Measurements from ENCODE around the gene PAX2.
"Not testable (repeated sequence)": the region's sequence is repeated elsewhere in the genome, so short reads cannot be mapped to it uniquely, and the experiment has no call there.

Gene PAX2

DNA sequence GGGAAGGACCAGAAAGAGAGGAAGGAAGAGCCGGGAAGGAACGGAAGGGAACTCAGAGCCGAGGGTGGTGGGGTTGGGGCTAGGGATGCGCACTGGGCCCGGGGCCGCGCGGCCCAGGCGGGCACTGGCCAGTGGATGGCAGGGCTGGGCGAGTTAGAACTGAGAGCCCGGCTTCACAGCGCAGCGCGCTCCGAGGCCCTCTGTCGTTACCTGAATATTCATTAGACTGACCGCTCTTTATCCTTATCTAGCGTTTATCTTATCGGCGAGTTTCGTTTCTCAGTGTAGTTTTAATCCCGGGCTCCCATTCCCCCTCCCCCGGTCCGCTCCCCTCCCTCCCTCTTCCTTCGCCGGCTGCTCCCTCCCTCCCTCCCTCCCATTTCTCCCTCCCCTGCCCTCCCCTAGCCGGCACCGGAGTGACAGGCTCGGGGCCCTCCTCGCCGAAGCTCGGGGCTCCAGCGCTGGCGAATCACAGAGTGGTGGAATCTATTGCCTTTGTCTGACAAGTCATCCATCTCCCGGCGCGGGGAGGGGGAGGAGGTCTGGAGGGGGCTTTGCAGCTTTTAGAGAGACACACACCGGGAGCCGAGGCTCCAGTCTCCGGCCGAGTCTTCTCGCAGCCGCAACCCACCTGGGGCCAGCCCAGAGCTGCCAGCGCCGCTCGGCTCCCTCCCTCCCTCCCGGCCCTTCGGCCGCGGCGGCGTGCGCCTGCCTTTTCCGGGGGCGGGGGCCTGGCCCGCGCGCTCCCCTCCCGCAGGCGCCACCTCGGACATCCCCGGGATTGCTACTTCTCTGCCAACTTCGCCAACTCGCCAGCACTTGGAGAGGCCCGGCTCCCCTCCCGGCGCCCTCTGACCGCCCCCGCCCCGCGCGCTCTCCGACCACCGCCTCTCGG is at the start of gene PAX2:
Gene PAX2 (plus strand): TSS at position 596 of the 895 bp plus-strand sequence. CDS start 679 bp downstream, outside the sequence.
- no peak for DNase-seq

DNA sequence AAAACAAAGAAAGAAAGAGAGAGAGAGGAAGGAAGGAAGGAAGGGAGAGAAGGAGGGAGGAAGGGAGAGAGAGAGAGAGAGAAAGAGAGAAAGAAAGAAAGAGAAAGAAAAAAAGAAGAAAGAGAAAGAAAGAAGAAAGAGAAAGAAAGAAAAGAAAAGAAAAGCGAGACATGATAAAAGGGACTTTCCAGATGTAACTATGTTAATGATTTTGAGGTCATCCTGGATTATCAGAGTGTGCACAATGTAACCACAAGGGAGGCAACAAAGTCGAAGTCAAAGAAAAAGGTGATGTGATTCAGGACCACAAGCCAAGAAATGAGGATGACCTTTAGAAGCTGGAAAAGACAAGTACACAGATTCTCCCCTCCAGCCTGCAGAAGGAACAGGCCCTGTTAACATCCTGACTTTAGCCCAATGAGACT is 48.9 kb upstream of the PAX2 start:
- DNase-seq: no peak

DNA sequence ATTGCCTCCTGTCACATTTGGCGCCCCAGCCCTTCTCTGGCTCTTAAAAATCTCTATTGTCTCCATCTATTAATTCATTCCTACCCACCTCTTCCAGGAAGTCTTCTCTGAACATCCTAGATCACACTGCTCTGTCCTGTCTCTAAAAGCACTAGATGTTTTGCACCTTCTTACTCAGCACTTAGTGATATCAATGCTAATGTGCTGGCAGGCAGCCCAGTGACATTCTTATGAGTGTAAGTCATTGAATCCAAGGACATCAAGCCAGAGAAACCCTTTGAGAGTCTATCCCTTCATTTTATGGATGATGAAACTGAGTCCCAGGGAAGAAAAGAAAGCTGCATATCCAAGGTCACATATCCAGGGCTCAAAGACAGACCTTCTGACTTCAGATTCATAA is 48.3 kb upstream of the PAX2 start:
- DNase-seq: no peak

DNA sequence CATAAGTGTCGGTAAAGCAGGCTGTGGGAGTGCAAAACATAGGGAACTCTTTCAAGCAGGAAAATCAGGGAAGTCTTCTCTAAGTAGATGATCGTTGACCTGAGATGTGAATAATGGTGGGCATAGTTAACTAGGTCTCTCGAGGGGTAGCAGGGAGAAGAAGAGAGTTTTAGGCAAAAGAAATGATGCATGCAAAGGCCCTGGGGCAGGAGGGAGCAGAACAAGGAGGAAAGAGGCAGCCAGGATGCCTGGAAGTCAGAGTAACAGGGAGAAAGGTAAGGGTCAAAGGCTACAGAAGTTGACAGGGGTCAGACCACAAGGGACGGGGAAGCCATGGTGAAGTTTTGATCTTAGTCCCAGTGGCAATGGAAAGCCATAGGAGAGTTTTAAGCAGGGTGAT is 47.8 kb upstream of the PAX2 start:
- no peak for DNase-seq

DNA sequence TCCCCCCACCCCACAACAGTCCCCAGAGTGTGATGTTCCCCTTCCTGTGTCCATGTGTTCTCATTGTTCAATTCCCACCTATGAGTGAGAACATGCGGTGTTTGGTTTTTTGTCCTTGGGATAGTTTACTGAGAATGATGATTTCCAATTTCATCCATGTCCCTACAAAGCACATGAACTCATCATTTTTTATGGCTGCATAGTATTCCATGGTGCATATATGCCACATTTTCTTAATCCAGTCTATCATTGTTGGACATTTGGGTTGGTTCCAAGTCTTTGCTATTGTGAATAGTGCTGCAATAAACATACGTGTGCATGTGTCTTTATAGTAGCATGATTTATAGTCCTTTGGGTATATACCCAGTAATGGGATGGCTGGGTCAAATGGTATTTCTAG is 43.7 kb upstream of the PAX2 start:
- not testable (repeated sequence) for DNase-seq

DNA sequence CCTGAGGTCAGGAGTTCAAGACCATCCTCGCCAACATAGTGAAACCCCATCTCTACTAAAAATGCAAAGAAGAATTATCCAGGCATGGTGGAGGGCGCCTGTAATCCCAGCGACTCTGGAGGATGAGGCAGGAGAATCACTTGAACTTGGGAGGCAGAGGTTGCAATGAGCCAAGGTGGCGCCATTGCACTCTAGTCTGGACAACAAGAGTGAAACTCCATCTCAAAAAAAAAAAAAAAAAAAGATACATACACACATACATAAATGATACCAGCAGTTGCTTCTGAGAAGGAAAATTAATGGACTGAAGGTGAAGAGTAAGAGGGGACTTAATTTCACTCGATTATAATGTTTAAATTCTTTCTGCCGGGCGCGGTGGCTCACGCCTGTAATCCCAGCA is 40.2 kb upstream of the PAX2 start:
- DNase-seq: no peak

DNA sequence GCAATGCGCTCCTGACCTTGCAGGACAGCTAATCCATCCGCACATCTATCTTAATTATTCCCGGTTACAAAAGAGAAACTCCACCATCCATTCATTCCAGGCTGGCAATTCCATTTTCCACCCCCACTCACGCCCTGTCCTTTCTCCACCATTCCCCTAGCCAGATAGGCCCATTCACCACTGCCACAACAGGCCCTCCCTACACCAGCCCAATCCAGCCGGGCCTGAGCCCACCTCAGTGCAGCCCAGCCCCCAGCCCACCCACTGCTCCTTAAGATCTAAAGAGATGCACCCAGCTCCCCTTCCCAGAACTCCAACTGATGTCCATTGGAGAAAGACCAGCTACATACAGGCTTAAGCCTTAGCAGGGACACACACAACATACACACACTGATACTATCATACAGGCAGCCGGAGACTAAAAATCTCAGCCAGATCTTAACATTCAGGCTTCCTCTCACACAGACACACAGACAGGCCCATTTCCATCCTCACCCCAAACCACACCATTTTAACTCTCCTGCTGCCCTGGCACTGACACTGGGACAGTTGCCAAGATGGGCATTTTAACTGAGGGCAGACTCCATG is 38.0 kb upstream of the PAX2 start:
- DNase-seq: no peak

DNA sequence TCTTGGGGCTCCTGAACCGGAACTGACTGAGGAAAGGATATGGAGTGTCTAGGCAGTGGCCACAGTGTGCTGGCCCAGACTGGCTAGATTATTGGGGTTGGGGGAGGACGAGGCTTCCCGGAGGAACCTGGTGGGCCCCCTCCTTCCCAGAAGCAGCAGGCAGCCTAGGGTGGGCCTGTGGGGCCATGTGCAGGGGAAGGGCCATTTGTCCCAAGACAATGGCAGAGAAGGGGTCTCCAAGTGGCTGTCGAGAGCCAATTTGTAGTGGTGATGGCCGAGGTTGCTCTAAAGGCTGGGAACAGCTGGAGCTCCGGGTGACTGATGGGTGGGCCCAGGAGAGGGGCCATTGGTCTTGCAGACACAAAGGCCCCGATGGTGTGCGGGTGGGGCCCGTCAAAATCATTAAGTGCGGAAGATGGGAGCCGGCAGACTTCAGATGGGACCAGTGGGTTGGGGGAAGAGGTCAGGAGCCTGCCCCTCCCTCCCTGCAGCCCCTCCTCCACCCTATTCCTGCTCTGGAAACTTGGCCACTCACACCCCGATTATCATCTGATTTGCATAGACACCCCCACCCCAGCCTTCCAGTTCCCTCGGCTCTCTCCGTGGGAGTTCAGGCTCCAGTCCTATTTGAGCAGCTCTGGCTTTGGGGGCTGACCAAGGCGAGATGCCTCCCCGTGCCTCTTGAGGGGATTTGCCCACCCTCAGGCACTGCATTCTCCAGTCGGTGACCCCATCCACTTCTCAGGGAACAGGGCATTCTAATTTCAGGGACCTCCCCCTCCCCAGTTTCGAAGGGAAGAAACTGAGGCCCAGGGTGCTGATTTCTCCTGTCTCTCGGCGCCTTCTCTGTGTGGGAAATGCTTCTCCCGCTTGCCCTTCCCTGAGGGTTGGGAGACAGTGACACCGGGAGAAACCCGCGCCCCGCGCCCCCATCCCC is 36.0 kb upstream of the PAX2 start:
- DNase-seq: no peak

DNA sequence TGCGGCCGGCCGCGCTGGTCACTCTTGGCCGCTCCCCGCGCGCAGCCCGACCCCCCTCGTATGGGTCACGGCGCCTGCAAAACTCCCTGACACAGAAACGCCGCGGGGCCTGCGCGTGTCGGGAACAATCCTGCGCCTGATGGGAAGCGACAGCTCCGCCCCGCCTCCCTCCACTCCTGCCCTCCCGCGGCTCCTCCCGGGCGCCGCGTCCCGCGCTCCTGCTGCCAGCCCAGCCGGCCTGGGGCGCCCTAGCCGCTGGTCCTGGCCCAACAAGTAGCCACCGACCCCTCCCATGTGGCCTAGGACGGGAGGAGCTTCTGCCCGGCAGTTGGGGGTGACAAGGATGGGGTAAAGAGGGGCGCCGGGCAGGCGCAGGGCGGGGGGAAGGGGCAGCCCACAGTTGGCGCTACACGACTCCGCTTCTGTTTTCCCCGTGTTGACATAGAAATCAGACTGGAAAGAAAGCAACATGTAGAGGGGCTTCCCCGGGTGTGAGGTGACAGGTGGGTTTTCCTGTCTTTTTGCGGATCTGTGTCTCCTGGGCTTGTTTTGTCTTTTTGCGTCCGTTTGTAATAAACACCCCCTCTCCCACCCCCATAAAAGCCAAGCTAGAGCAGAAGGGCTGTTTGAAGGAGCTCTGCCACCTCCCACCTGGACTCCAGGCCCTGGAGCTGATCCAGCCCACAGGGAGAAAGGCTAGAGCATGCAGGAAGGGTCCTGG is 35.1 kb upstream of the PAX2 start:
- DNase-seq: no peak

DNA sequence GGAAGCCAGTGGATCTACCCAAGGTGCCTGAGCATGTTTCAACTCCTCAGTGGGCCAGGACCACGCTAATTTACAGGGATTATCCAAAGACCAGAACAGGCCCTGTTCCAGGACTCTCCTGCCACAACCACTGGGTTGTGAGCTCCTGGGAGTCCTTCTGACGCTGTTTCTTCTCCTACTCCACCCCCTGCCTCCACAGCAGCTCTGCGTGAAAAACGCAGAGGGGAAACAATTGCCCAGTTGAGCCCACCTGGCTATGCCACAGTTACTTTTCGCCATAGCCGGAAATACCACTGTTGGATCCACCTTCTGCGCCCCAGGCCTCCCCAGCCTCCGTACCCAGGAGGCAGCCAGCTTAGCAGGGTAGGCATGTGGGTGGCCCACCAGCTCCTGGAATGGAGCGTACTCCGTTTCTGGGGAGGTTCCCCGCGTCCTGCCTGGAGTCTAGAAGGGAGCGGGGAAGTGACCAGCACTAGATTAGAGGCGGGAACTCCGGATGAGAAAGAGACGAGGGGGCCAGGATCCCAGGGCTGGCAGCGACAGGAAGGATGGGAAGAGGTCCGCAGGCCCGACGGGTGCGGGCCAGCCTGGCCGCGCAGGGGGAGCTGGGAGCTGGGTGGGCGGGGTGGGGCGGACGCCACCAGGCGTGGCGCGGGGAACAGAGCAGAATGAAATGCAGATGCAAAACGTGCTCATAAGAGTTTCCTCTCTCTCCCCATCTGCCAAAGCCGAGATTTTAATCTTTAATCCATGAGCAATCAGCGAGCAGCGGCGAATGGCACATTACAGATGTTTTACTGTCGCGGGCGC is 32.1 kb upstream of the PAX2 start:
- DNase-seq: no peak

DNA sequence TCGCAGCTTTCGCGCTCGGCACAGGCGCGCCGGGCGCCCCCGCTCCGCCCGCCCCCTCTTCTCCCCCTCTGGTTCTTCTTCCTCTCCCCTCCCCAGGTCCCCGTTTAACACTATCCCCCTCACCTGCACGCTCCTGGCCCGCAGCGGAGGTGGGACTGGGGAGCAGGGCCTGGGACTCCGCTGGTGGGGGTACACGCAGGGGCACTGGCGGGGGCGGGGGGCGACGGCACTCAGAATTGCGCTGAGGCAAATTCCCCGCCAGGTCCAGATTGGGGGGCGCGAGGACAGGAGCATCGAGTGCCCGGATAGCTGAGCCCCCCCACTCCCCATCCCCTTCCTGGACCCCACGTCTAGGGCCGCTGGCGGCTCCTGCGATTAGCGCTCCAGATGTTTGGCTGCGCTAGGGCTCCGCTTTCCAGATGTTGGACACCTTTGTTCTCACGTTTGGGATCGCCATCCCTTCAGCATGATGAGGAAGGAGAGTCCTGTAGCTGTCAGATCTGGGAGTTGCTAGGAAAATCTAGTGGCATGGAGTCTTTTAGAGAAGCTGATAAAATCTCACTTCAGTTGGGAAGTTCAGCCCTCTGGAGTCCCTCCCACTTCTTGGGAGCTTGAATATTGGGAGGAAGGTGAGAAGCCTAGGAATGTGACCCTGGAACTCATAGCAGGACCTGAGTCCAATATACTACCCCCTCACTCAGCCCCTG is 31.4 kb upstream of the PAX2 start:
- DNase-seq: no peak

DNA sequence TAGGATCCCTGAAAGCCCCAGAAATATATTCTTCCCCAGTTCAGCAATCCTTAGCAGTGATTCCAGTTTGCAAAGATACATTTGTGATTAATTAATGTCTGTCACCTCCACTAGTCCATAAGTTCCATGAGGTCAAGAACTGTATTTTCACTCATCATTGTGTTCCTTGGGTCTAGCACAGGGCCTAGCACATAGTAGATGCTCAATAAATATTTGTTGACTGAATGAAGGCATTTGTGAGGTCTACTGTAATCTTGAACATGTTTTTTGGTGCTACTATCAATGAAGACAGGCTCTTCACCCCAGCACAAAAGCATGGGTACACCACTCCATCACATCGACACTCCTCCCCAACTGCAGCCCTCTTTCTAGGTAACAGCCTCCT is 30.8 kb upstream of the PAX2 start:
- DNase-seq: no peak

DNA sequence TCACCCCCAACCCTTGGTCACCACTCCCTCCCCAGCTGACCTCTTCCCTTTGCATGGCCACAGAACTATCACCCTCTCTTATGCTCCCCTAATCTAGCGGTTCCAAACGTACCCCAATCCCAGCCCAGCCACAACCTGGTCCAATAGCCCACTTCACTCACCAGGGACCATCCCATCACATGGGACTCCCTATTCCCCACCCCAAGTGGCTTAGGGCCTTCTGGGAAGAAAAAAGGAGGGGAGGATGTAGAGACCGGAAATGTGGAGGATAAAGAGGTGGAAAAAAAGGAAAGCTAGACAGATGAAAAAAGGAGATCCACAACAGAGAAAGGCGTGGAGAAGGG is 30.3 kb upstream of the PAX2 start:
- DNase-seq: no peak

DNA sequence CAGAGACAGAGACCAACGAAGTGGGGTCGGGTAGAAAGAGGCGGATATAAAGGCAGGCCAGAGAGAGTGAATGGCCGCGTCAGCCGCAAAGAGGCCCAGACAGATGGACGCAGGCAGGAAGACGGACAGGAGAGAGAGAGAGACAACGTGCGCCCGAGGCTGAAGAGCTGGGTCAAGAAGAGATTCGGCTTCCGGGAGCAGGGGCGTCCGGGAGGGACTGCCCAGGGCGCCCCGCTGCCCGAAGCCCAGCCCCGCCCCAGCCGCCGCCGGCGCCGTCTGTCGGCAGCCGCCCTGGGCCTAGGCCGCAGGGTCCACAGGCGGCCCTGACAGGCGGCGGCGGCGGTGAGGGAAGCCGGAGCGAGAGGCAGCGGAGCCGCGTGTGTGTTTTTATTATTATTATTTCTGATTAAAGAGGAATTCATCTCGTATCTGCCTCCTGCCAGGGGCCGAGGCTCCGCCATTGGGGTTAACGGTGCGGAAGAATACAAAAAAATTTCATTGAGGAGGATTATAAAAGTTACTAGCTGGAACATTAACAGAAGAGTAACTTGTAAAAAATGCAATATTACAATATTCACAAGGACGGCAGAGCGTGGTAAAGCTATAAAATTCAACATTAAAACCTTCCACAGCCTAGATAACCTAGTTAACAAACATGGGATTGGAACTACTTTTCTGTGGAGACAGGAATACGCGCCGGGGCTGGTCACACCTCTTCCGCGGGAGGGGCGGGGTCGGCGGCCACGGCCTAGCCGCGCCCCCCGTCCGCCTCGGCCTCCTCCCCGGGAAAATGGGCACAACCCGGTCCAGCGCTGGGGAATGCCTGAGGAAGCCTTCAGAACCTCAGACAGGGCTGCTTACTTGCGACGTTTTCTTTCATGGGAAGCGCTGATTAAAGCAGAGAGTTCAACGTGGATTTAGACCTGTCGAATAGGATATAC is 29.7 kb upstream of the PAX2 start:
- DNase-seq: no peak

DNA sequence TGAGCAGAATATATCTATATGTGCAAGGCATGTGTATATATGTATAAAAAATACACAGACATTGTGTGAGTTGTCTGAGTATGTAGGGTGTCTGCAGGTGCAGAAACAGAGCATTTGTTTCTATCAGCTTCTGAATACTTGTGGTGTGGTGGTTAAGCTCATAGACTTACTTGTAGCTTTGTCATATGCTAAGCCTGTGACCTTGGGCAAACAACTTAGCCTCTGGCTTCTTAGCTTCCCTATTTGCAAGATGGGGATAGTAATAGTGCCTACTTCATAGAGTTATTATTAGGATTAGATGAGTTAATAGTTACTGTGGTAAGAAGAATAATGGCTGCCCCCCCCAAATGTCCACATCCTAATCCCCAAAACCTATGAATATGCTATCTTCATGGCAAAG is 28.2 kb upstream of the PAX2 start:
- DNase-seq: no peak

DNA sequence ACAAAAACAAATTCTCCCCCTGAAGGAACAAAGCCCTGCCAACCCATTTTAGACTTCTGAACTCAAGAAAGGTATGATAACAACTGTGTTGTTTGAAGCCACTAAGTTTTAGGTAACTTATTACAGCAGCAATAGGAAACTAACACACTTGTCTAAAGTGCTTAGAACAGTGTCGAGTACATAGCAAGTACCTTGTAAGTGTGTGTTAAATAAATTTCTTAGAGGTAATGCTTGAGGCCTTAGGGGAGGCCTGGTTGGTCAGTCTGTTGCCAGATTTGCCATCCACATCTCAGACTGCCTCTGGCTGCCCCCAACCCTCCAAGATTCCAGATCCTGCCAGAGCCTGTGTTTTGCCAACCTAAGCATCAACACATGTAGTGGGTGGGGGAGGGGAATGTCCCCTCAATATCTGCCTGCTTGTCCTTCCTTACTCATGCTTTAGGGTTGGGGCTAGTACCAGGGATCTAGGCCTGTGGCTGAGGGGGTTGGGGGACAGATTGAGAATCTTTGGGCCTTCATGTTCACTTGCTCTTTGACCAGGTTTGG is 27.1 kb upstream of the PAX2 start:
- DNase-seq: no peak

DNA sequence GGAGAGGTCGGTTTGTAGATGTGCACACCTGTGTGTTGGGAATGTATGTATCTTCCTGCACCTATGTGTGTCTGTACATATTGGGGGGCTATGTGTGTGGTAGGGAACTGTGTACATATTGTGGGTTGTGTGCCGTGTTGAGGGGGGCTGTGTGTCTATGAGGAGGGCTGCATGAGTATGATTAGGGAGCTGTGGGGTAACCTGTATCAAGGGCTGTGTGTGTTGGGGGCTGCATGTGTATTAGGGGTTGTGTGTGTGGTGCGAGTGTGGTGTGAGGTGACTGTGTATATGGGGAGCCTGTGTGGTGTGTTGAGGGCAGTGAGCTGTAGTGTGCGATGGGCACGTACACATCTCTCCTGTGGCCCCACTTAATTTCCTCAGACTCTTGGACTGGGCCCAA is 22.2 kb upstream of the PAX2 start:
- DNase-seq: no peak

DNA sequence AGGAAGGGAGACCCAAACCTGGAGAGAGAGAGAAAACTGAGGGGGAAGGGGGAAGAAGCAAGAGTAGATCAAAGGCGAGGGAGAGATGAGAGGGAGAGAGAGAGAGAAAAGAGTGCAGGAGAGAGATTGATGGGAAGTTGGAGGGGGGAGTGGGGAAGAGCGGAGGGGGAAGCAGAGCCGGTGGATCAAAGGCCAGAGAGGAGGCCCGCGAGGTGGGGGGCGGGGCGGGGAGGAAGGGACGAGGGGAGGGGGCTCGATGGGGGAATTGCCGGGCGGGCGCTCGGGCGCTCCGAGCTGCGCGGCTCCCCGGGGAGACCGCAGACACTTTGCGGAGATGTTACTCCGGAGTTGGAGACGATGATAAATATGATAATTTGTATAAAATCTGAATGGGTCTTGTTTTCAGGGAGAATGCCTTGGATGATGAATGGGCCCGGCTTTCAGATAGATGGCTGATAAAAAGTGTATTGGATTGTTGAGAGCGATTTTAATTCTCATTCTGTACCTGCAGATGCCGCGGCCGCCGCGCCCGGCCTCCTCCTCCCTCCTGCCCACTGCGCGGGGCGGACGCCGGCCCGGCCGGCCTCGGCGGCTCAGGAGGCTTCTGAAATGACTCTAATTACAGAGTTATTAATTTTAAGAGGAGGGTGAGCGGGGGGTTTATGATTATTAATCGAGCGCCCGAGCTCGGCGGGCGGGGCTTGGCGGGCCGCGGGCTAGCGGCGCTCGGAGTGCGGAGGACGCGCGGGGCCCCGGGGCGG is 21.4 kb upstream of the PAX2 start:
- DNase-seq: no peak

DNA sequence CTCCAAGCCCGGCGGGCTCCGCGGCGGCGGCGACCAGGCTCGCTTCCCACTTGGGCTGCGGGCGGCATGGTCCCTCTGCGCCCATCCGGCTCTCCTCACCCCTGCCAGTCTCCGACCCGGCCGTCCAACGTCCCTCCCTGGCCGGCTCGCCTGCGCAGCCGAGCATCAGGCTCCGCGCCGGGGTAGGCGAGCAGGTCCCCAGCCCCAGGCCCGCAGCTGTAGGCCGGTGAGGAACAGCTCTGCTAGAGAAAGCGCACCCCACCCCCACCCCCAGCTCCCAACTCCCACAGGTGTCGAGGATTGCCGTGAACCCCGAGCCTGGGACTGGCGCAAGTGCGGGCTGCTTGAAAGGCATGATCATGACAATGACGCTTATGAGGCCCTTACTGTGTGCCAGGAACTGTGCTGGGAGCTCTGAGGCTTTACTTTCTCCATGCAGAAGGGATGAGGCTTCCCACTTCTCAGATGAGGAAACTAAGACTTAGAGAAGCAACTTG is 20.8 kb upstream of the PAX2 start:
- no peak for DNase-seq
